K562 (cell line): ENCODE data around the gene PYROXD2. TPM values are rescaled to one million over a fixed set of nuclear protein-coding genes. Genes with fewer than 3 reads are reported as not detected.
A peak's percentile ranks its signal among the peaks of the same experiment; 100 is the strongest.

ENCODE experiments used
- ATAC-seq: fragments of 200-7000 bp; cut with Tn5 transposase; 3 replicates; pipeline ENCODE4 v1.9.1; 2020; ENCODE audit warnings: moderate library complexity
- BruUV-seq: library from RNA; stranded (reverse); fragments of 400-500 nt; replicated peaks from 2 replicates; lab custom pipeline; 2021; lab: Mats Ljungman, UMichigan
- CTCF ChIA-PET: fragments of 300-600 bp; formaldehyde crosslinking; extraction: SDS; loops from one replicate; lab custom pipeline; 2021; ENCODE audit warnings: low intra/inter-chr PET ratio; lab: Yijun Ruan, JAX
- POLR2A ChIA-PET: fragments of 300-600, 350-650 bp; sonication (Branson Sonifier 250); formaldehyde crosslinking; extraction: SDS; loops from one replicate; lab custom pipeline; 2021; ENCODE audit warnings: antibody characterized with exemption, inconsistent platforms; lab: Yijun Ruan, JAX
- DNase-seq, 4 experiments: peaks; one replicate each; pipeline versions ENCODE4 v3.0.0 to v3.0.0-alpha.2; 2011 to 2018; ENCODE audit warnings: low spot score in 3 of 4, mixed read lengths in 3 of 4; ENCODE audit errors: extremely low read depth in 1 of 4
- FAIRE-seq: peaks from 2 replicates; lab custom pipeline; 2011; peaks lifted over from hg19 to GRCh38; lab: Jason Lieb, UNC
- H2AFZ ChIP-seq: 2 replicates; pipeline ENCODE4 v1.6.0; 2011; ENCODE audit warnings: low read depth, low read length, control low read depth, inconsistent platforms
- H3K27ac ChIP-seq: fragments of 200-600 bp; 3 replicates; pipeline ENCODE4 v1.8.0; 2011; ENCODE audit warnings: low read depth, mild to moderate bottlenecking, control low read depth, inconsistent platforms, low read length, moderate library complexity, mixed read lengths; ENCODE audit errors: extremely low read depth
- H3K27me3 ChIP-seq, 2 experiments: fragments of 300-600 bp in 1 of 2; 2 replicates in 1 of 2; 3 replicates in 1 of 2; pipeline versions ENCODE4 v1.6.0 to v1.8.0; 2011; ENCODE audit warnings: inconsistent platforms in 2 of 2, low read length in 2 of 2, mild to moderate bottlenecking in 1 of 2, mixed read lengths in 1 of 2, moderate library complexity in 1 of 2; ENCODE audit not compliant: control insufficient read depth in 2 of 2, insufficient read depth in 2 of 2
- H3K36me3 ChIP-seq: fragments of 300-600 bp; 3 replicates; pipeline ENCODE4 v1.8.0; 2011; ENCODE audit warnings: mild to moderate bottlenecking, low read length, inconsistent platforms; ENCODE audit not compliant: control insufficient read depth, insufficient read depth
- H3K4me1 ChIP-seq, 2 experiments: fragments of 200-600 bp in 1 of 2; replicated peaks in 1 of 2; 2 replicates in 1 of 2; 3 replicates in 1 of 2; pipeline versions ENCODE4 v1.5.1 to v1.8.0; 2011; ENCODE audit warnings: inconsistent platforms in 2 of 2, low read length in 2 of 2, mild to moderate bottlenecking in 1 of 2, mixed read lengths in 1 of 2, moderate library complexity in 1 of 2; ENCODE audit not compliant: control insufficient read depth in 2 of 2, insufficient read depth in 2 of 2
- H3K4me2 ChIP-seq: 2 replicates; pipeline ENCODE4 v1.6.1; 2011; ENCODE audit warnings: low read length, control low read depth, inconsistent platforms, mixed read lengths; ENCODE audit not compliant: insufficient read depth
- H3K4me3 ChIP-seq: fragments of 200-600 bp; sonication (generic), shearing (Covaris generic); 2 replicates; pipeline ENCODE4 v1.5.1; 2016; ENCODE audit warnings: control low read depth, inconsistent platforms
- H3K79me2 ChIP-seq: fragments of 200-600 bp; 3 replicates; pipeline ENCODE4 v1.8.0; 2011; ENCODE audit warnings: low read length, inconsistent platforms; ENCODE audit not compliant: control insufficient read depth, insufficient read depth
- H3K9ac ChIP-seq, 2 experiments: 2 replicates each; pipeline versions ENCODE4 v1.6.0 to v1.6.1; 2011; ENCODE audit warnings: low read depth in 2 of 2, low read length in 2 of 2, control low read depth in 1 of 2, inconsistent platforms in 1 of 2, mild to moderate bottlenecking in 1 of 2, mixed read lengths in 1 of 2; ENCODE audit not compliant: insufficient read depth in 1 of 2
- H3K9me1 ChIP-seq: one replicate; pipeline ENCODE4 v1.6.0; 2011; ENCODE audit warnings: inconsistent platforms, mild to moderate bottlenecking, low read length, moderate library complexity; ENCODE audit not compliant: control insufficient read depth, insufficient read depth
- H3K9me3 ChIP-seq: replicated peaks from 2 replicates; pipeline ENCODE4 v1.5.1; 2011; ENCODE audit warnings: low read depth, low read length, inconsistent platforms; ENCODE audit not compliant: control insufficient read depth, insufficient read depth
- H4K20me1 ChIP-seq: replicated peaks from 2 replicates; pipeline ENCODE4 v1.6.1; 2011; ENCODE audit warnings: low read length, inconsistent platforms, mixed read lengths; ENCODE audit not compliant: control insufficient read depth, insufficient read depth
- CTCF ChIP-seq, 3 experiments: IDR thresholded peaks in 2 of 3; conservative IDR thresholded peaks in 1 of 3; 2 replicates each; pipeline ENCODE4 v1.5.1; 2011 to 2012; ENCODE audit warnings: low read length in 3 of 3, mild to moderate bottlenecking in 3 of 3, control low read depth in 2 of 3, improper control_type of control experiment in 1 of 3, inconsistent platforms in 1 of 3, low read depth in 1 of 3, mixed read lengths in 1 of 3, moderate library complexity in 1 of 3; ENCODE audit not compliant: insufficient read depth in 2 of 3
- RAD21 ChIP-seq, 2 experiments: fragments of 250-450 bp in 1 of 2; fragments of 450-650 bp in 1 of 2; sonication (Bioruptor Pico) in 1 of 2; formaldehyde crosslinking in 1 of 2; IDR thresholded peaks in 1 of 2; conservative IDR thresholded peaks in 1 of 2; 2 replicates each; pipeline versions ENCODE4 v1.4.0 to v1.8.0; 2020 to 2022; ENCODE audit warnings: mild to moderate bottlenecking in 2 of 2, moderate library complexity in 1 of 2
- TFAM ChIP-seq: fragments of 250-450 bp; sonication (Bioruptor Pico); conservative IDR thresholded peaks from 2 replicates; pipeline ENCODE4 v1.5.0; 2021; ENCODE audit warnings: mild to moderate bottlenecking, moderate library complexity
- TRIM25 ChIP-seq: fragments of 450-650 bp; IDR thresholded peaks from 2 replicates; pipeline ENCODE4 v1.7.0; 2016; ENCODE audit warnings: borderline replicate concordance
- ZNF175 ChIP-seq: fragments of 200-800 bp; sonication (Bioruptor generic); IDR thresholded peaks from 2 replicates; pipeline ENCODE4 v1.6.1; 2016; ENCODE audit warnings: low read depth, mild to moderate bottlenecking, missing genetic modification characterization, missing compliant biosample characterization
- WGBS: fragments of 100-300 bp; shearing (Covaris generic); methylation state at CpG from one replicate; pipeline ENCODE4 v1.1.6; 2016; ENCODE audit warnings: low coverage, mixed read lengths; ENCODE audit not compliant: insufficient coverage; ENCODE audit errors: missing lambda C conversion rate; 5-methylcytosine and 5-hydroxymethylcytosine counted together
- in situ Hi-C: fragments of 300-500 bp; cut with MboI; formaldehyde crosslinking; loops from 4 replicates; pipeline ENCODE4 v1.15.0; 2018; ENCODE audit warnings: inconsistent platforms, mixed read lengths
- intact Hi-C: fragments of 100-400 bp; cut with micrococcal nuclease; formaldehyde crosslinking; loops from 2 replicates; pipeline ENCODE4 v1.14.2; 2022
- polyA plus RNA-seq, 8 experiments: library from polyadenylated mRNA; depleted of rRNA in 4 of 8; stranded (reverse) in 5 of 8; unstranded in 3 of 8; fragments of >200 nt; fragmentation: Nextera tagmentation in 2 of 8; fragmentation: Illumina TruSeq in 1 of 8; extraction: Ambion mirVana in 2 of 8; extraction: Trizol in 1 of 8; gene quantifications; 2 replicates each; pipeline versions ENCODE4 v1.2.1 to v1.2.3, GENCODE V29; 2011 to 2014; ENCODE audit warnings: inconsistent platforms in 1 of 8, missing spikeins in 1 of 8
- total RNA-seq, 7 experiments: library from RNA; depleted of rRNA in 6 of 7; stranded (reverse); fragments of >200 nt in 6 of 7; fragmentation: Illumina TruSeq in 2 of 7; extraction: Trizol in 2 of 7; gene quantifications; 2 replicates each; pipeline versions ENCODE4 v1.2.1 to v1.2.3, GENCODE V29; 2011 to 2021; ENCODE audit warnings: low replicate concordance in 1 of 7

PYROXD2 gene
- total and polyA plus RNA-seq, 9 of the 15 experiments (the other 6 are each of a cell fraction or from before 2014, with no cell fraction given) = 0.14 to 1.4 (median 0.58) TPM

GRCh38 chr10:98338318-98338717 lies 76.7 kb downstream of the PYROXD2 start:
- no peak for FAIRE-seq
- ChIA-PET CTCF (no interaction called here), POLR2A (interaction anchor here (1.4 to 1.7 kb wide), 2 partner anchors 10 to 16 kb away, joined by 3 to 8 read pairs; no protein-coding TSS in a partner anchor)
- no peaks in the 10 kb centered on the region for H3K4me1 ChIP-seq
- H3K36me3 ChIP-seq = no peaks in the 10 kb centered on the region
- H3K9me1 ChIP-seq = no peaks in the 10 kb centered on the region
- in situ Hi-C loops (no loop called here), intact Hi-C loops (no loop called here)
- H3K27me3 ChIP-seq = peaks cover 5 to 31% of the 10 kb centered on the region in 2 experiments; a peak in 4 of 5 replicates
- no peak overlapping the region for H2AFZ ChIP-seq
- ATAC-seq = no peak
- TF ChIP-seq TRIM25 = no peak
- no peak for TF ChIP-seq ZNF175
- no peak for TF ChIP-seq TFAM (CRISPR knock-in tag)
- 0 out of 6 replicates have a peak, but pooled peaks of 1 of the 3 experiments have one; percentile 29 for TF ChIP-seq CTCF (IDR thresholded peaks at IDR 0.05 in 2 of 3, conservative IDR thresholded peaks at IDR 0.05 in 1 of 3; ENCODE audit: insufficient read depth in 2 of 3, low read depth in 1 of 3, low read length in 3 of 3)
- TF ChIP-seq RAD21 (CRISPR knock-in tag; conservative IDR thresholded peaks at IDR 0.05 in 1 of 2, IDR thresholded peaks at IDR 0.05 in 1 of 2) = 0 out of 4 replicates have a peak, but pooled peaks of 1 of the 2 experiments have one; percentile 13
- no peak overlapping the region for H3K27ac ChIP-seq
- H3K4me2 ChIP-seq = no peak overlapping the region
- no TSS peak for BruUV-seq
- H3K79me2 ChIP-seq = no peaks in the 10 kb centered on the region
- WGBS = 7% methylated on average over 6 of the region's 6 CpGs
- H3K4me3 ChIP-seq = no peak overlapping the region
- no peak overlapping the region for H3K9ac ChIP-seq
- no peaks in the 10 kb centered on the region for H3K9me3 ChIP-seq
- DNase-seq = peak in 1 of 4 experiments; percentile 7
- H4K20me1 ChIP-seq = no peaks in the 10 kb centered on the region
